Stimulated activated naive B cell treated with anti-CD40 and anti-IgM and Interleukin-4, amounts not matched to agents 10 μg/mL and 1 μg/mL and 100 μg/mL, for 72 hours (primary cell): ENCODE data around the gene PDPR.
"Not testable (repeated sequence)": the region's sequence is repeated elsewhere in the genome, so short reads cannot be mapped to it uniquely, and the experiment has no call there.

Experiments used
- ATAC-seq, 2 donors: fragments of 150-1000 bp; cut with Tn5 transposase; replicated peaks; 2 replicates each; pipeline ENCODE4 v1.10.0; 2021; ENCODE audit warnings: moderate library complexity in 1 of 2
- DNase-seq: peaks from one replicate; pipeline ENCODE4 v3.0.0; 2021
- H3K27ac Mint-ChIP-seq: one replicate; pipeline ENCODE4 v1.8.0; 2022; ENCODE audit warnings: mild to moderate bottlenecking, mixed read lengths
- H3K27me3 Mint-ChIP-seq, 2 donors: one replicate each; pipeline ENCODE4 v1.8.0; 2022; ENCODE audit warnings: mixed read lengths in 2 of 2
- H3K36me3 Mint-ChIP-seq, 2 donors: one replicate each; pipeline ENCODE4 v1.8.0; 2022; ENCODE audit warnings: mixed read lengths in 2 of 2, mild to moderate bottlenecking in 1 of 2
- H3K4me1 Mint-ChIP-seq, 2 donors: one replicate each; pipeline ENCODE4 v1.8.0; 2022; ENCODE audit warnings: mixed read lengths in 2 of 2, mild to moderate bottlenecking in 1 of 2
- H3K4me3 Mint-ChIP-seq, 2 donors: one replicate each; pipeline ENCODE4 v1.8.0; 2022; ENCODE audit warnings: mild to moderate bottlenecking in 2 of 2, mixed read lengths in 2 of 2, moderate library complexity in 1 of 2
- H3K9me3 Mint-ChIP-seq, 2 donors: one replicate each; pipeline ENCODE4 v1.8.0; 2022; ENCODE audit warnings: mixed read lengths in 2 of 2, mild to moderate bottlenecking in 1 of 2

The PDPR gene

DNA sequence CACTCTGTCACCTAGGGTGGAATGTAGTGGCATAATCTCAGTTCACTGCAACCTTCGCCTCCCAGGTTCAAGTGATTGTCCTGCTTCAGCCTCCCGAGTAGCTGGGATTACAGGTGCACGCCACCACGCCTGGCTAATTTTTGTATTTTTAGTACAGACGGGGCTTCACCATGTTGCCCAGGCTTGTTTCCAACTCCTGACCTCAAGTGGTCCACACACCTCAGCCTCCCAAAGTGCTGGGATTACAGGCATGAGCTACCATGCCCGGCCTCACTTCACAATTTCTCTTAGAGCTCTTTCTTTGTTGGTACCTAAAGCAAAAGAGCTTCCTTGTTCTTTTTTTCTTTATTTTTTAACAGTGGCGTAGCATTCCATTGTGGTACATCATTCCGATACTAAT is 35.2 kb downstream of the PDPR start:
- not testable (repeated sequence) for ATAC-seq, H3K27me3 Mint-ChIP-seq, H3K9me3 Mint-ChIP-seq, DNase-seq, H3K4me1 Mint-ChIP-seq, H3K4me3 Mint-ChIP-seq
- H3K27ac Mint-ChIP-seq, result peak overlapping the region; percentile 51
- peaks cover 49% of the 10 kb centered on the region in 2 donors for H3K36me3 Mint-ChIP-seq

DNA sequence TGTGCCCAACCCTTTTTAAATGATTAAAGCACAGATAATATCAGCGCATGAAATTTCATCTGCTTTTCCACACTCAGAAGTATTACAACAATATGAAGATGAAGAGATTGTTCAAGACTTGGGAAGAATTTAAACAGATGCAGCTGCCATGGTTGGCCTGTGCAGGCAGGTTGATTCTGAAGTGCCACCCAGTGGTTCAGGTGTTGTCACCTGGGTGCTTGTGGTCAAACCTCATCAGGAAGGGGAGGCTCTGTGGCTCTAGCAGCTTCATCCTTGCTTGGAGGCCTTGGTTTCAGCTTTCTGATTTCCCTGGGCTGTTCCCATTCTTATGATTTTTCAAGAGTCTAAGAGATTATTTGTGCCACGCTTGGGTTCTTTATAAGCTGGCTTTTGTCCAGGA is 37.3 kb downstream of the PDPR start:
- H3K27me3 Mint-ChIP-seq, result no peaks in the 10 kb centered on the region
- H3K9me3 Mint-ChIP-seq, result no peaks in the 10 kb centered on the region
- DNase-seq (no peak), ATAC-seq (no peak)
- H3K27ac Mint-ChIP-seq, result no peak overlapping the region
- peaks cover 47 to 48% of the 10 kb centered on the region in 2 donors for H3K36me3 Mint-ChIP-seq
- no peak overlapping the region for H3K4me3 Mint-ChIP-seq
- H3K4me1 Mint-ChIP-seq, result no peaks in the 10 kb centered on the region

DNA sequence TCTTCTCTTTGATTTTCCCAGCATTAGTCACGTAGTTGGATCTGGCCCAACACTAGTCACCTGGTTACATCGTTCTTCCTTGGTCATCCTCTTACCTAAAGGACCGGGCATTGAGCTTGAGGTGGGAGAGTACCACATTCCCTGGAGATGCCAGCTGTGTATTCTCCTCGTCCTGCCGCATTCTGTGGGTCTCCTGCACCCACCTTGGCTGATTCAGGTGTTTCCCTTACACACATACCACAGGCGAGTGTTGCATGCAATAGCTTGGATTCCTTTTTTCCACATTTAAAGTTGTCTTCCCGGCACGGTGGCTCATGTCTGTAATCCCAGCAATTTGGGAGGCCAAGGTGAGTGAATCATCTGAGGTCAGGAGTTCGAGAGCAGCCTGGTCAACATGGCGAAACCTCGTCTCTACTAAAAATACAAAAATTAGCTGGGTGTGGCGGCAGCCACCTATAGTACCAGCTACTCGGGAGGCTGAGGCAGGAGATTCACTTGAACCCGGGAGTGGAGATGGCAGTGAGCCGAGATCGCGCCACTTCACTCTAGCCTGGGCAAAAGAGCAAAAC is 37.9 kb downstream of the PDPR start:
- H3K27me3 Mint-ChIP-seq, result no peaks in the 10 kb centered on the region
- ATAC-seq (no peak), DNase-seq (no peak)
- H3K4me1 Mint-ChIP-seq, result no peaks in the 10 kb centered on the region
- H3K9me3 Mint-ChIP-seq, result no peaks in the 10 kb centered on the region
- peak overlapping the region; percentile 33 for H3K27ac Mint-ChIP-seq
- peaks cover 47 to 48% of the 10 kb centered on the region in 2 donors for H3K36me3 Mint-ChIP-seq
- no peak overlapping the region for H3K4me3 Mint-ChIP-seq

DNA sequence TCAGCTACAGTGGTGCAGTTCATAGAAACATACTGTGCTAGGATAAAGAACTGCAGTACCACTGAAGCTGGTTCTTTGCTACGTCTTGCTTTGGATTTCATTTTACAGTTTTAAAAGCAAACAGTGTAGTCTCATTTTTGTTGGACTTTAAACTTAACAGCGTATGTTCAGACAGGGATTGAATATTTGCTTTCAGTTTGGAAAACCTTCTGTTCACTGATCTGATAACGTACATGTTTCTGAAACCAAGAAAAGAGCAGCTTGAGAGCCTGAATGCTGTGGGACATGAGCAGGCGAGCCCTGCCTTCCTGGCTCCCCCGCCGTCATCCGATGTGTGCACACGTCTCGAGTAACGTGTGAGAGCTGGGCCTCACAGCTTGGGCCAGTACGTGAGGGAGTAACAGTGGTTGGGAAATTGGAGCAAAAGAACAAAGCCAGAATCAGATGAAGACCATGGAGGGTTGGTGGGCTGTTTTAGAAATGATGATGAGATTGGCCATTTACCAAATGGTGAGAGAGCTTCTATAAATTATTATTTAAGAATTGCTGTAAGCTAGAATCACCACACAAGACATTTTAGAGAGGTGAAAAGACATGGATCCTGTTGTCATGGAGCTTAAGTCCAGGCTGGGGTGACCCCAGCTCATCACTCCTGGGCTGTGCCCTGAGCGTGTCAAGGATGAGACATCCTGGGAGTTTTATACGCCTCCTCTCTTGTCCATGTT is 38.6 kb downstream of the PDPR start:
- ATAC-seq, result no peak
- no peak for DNase-seq
- Mint-ChIP-seq H3K27ac (no peak overlapping the region), H3K4me1 (no peaks in the 10 kb centered on the region), H3K9me3 (no peaks in the 10 kb centered on the region), H3K4me3 (no peak overlapping the region), H3K36me3 (peaks cover 47 to 48% of the 10 kb centered on the region in 2 donors), H3K27me3 (no peaks in the 10 kb centered on the region)

DNA sequence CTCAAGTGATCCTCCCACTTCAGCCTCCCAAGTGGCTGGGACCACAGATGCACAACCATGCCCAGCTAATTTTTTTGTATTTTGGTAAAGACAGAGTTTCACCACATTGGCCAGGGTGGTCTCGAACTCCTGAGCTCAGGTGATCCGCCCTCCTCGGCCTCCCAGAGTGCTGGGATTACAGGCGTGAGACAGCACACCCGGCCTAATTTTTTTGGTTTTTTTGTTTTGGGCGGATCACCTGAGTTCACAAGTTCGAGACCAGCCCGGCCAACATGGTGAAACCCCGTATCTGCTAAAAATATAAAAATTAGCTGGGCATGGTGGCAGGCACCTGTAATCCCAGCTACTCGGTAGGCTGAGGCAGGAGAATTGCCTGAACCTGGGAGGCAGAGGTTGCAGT is 40.6 kb downstream of the PDPR start:
- H3K4me3 Mint-ChIP-seq, H3K27ac Mint-ChIP-seq, H3K4me1 Mint-ChIP-seq, ATAC-seq, H3K27me3 Mint-ChIP-seq, H3K9me3 Mint-ChIP-seq, DNase-seq: not testable (repeated sequence)
- H3K36me3 Mint-ChIP-seq, result peaks cover 34 to 37% of the 10 kb centered on the region in 2 donors

DNA sequence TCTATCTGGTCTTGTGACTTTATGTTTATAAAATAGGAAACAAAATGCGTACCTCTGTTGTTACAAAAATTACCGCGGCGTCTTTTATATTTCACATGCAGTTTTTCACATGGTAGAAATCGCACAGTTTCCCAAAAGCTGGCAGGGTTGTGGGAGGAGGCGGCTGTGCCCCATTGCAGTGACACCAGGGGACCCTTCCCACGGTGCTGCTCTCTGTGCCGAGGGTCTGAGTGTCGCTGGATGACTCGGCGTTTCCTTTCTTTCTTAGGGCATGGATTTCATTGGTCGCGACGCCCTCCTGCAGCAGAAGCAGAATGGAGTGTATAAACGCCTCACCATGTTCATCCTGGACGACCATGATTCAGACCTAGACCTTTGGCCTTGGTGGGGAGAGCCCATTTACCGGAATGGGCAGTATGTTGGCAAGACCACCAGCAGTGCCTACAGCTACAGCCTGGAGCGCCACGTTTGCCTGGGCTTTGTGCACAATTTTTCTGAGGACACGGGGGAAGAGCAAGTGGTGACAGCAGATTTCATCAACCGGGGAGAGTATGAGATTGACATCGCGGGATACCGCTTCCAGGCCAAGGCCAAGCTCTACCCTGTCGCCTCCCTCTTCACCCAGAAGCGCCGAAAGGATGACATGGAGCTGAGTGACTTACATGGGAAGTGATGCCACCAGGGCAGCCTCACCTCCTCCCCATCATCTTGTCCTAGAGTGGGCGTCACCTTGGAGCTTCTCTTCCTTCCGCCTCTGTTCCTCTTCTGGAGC is 42.3 kb downstream of the PDPR start:
- no peak for ATAC-seq
- Mint-ChIP-seq H3K36me3 (peaks cover 27 to 28% of the 10 kb centered on the region in 2 donors), H3K27ac (no peak overlapping the region), H3K9me3 (no peaks in the 10 kb centered on the region), H3K27me3 (no peaks in the 10 kb centered on the region), H3K4me1 (no peaks in the 10 kb centered on the region), H3K4me3 (no peak overlapping the region)
- DNase-seq, result no peak

DNA sequence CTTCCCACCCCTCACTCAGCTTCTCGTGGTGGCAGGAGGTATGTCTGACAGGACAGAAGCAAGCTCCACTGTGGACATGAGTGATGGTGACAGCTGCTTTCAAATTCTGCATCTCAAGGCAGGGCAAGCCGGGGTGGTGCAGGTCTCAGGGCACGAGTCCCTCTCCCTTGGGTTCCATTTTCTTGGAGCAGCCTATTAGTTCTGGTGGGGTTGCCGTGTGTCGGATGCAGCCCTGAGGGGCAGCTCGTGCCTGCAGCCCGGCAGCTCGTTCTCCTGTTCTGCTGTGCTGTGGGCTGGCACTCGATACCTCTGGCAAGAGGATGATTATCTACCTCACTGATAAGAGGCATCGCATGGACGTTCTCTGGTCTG is 43.0 kb downstream of the PDPR start:
- DNase-seq (no peak), ATAC-seq (no peak)
- peaks cover 21 to 27% of the 10 kb centered on the region in 2 donors for H3K36me3 Mint-ChIP-seq
- no peaks in the 10 kb centered on the region for H3K27me3 Mint-ChIP-seq
- H3K27ac Mint-ChIP-seq, result peak overlapping the region; percentile 63
- H3K4me1 Mint-ChIP-seq, result no peaks in the 10 kb centered on the region
- H3K9me3 Mint-ChIP-seq, result no peaks in the 10 kb centered on the region
- H3K4me3 Mint-ChIP-seq, result no peak overlapping the region

DNA sequence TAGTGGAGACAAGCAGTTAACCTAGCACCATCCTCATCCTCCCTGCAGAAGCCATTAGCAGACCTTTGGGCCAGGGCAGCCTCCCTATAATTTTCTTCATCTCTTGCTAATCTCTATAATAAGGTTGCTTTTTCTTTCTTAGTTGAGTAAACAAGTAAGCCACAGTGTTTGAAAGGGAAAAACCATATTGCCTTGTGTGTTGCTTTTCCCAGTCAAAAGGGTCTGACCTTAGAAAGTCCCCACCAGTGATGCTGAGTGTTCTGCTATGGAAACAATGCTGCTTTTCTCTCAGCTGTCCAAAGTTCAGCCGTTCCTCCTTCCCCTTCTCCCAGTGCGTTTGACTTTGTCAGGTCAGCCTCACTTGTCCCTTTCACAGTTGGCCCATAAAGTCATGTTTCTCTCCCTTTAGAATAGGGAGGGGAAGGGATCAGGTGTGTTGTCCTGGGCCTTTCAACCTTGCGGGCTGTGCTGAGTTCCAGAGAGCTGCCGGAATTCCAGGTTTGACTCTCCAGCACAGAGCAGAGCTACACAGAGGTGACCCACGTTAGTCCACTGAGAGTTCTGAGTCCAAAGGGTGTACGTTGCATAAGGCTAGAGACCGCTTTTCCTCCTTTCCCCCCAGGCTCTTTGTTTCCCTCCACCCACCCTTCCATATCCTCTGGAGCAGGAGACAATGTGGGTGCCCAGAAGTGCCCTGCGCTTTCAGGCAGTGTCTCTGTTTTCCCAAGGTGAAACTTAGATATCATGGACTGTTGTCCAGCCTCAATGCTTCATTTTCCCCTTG is 43.5 kb downstream of the PDPR start:
- peaks cover 20 to 27% of the 10 kb centered on the region in 2 donors for H3K36me3 Mint-ChIP-seq

DNA sequence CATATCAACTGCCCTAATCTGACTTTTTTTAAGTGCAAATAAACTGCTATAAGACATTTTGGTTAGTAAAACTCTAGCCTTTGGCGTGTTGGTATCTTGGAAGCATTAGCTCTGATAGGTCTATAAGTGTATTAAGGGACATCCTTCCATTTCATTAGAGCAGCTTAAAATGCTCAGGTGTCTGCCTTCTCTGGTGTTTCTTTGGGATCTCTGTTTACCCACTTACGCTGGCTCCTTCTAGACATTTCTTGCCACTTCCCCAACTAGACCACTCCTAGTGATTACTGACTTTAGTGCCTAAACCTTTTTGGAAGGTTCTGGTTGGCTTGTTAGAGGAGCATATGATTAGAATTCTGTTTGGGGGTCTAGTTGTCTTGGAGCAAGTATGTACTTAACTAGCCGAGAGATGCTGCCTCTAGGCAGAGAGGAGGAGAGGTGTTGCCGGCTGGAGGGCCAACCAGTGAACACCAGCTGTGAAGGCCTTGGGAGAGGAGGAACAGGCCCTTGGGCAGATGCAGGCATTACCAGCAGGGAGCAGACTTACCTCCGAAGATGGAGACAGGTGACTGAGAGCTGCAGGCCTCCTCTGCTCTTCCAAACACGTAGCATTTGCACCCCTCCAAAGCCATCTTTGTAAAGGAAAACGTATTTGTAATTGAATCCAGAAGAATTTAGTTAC is 44.3 kb downstream of the PDPR start:
- Mint-ChIP-seq H3K4me3 (no peak overlapping the region), H3K36me3 (peaks cover 16 to 23% of the 10 kb centered on the region in 2 donors), H3K9me3 (no peaks in the 10 kb centered on the region), H3K27ac (no peak overlapping the region), H3K4me1 (no peaks in the 10 kb centered on the region), H3K27me3 (no peaks in the 10 kb centered on the region)
- DNase-seq (no peak), ATAC-seq (no peak)

More for the DNA sequence above, 43.5 kb downstream of the PDPR start:
- DNase-seq (no peak), ATAC-seq (no peak)
- H3K4me1 Mint-ChIP-seq, result no peaks in the 10 kb centered on the region
- H3K27ac Mint-ChIP-seq, result peak overlapping the region; percentile 63
- H3K27me3 Mint-ChIP-seq, result no peaks in the 10 kb centered on the region
- H3K9me3 Mint-ChIP-seq, result no peaks in the 10 kb centered on the region
- H3K4me3 Mint-ChIP-seq, result no peak overlapping the region

DNA sequence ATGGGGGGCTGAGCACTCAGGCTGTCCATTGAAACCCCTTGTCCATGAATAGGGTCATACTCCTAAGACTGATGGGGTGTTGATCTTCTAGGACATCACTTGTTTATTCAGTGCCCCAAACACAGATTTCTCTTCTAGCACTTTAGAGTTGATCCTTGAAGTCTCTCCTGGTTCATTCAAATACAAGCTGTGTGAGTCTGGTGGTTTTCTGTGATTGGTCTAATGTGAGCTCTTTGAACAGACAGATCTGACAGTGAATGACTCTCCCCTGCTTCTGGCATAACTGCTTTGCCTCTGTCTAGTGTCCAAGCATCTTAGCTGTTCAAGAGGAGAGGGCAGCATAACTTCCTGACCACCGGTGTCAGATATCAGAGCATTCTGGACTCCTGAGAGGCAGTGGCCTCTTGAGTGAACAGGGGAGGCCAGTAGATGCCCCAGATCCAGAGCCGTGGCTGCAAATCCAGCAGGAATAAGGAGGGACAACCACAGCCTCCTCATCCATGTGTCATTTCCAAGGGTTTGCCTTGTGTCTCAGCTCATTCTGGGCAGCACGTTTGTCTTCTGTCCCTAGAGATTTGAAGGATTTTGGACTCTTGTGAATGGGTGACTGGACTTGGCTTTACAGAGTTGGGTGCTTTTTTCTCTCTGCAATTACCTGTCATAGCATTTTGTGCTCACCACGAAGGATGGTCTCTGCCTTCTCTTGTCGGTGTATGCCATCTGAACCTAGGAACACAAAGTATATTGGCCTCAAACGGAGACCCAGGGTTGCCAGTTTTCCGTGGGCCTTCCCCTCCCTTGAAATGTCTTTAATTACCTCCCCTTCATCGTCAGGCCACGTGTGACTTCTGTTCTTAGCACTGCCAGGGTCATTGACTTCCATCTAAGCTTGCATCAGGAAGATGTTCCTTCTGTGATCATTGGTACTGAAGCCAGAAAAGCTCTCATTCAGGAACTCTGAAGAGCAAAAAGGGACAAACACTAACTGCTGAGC is 45.5 kb downstream of the PDPR start:
- Mint-ChIP-seq H3K27ac (no peak overlapping the region), H3K36me3 (peaks cover 11 to 20% of the 10 kb centered on the region in 2 donors), H3K27me3 (no peaks in the 10 kb centered on the region), H3K4me3 (no peak overlapping the region), H3K4me1 (no peaks in the 10 kb centered on the region), H3K9me3 (no peaks in the 10 kb centered on the region)
- ATAC-seq (no peak), DNase-seq (no peak)

DNA sequence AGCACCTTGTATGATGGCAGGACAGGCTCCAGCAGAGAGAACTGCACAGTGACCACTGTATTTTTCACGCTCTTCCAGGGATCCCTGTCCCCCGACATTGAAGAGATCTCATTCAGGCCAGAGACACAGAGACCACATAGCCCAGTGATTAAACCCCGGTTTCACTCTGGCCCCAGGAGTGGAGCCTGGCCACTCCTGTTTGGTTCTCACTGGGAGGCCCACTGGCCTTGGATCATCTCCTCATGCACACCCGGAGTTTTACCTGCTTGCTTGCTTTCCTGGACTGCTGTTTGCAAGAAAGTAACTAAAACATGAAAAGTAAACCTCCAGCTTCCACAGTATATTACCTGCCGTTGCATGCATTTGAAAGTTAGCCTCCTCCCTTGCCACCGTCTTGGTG is 46.3 kb downstream of the PDPR start:
- Mint-ChIP-seq H3K27me3 (no peaks in the 10 kb centered on the region), H3K9me3 (no peaks in the 10 kb centered on the region), H3K36me3 (peaks cover 11 to 20% of the 10 kb centered on the region in 2 donors), H3K4me3 (no peak overlapping the region), H3K4me1 (peaks cover 3 to 7% of the 10 kb centered on the region in 2 donors), H3K27ac (no peak overlapping the region)
- DNase-seq (no peak), ATAC-seq (no peak)

DNA sequence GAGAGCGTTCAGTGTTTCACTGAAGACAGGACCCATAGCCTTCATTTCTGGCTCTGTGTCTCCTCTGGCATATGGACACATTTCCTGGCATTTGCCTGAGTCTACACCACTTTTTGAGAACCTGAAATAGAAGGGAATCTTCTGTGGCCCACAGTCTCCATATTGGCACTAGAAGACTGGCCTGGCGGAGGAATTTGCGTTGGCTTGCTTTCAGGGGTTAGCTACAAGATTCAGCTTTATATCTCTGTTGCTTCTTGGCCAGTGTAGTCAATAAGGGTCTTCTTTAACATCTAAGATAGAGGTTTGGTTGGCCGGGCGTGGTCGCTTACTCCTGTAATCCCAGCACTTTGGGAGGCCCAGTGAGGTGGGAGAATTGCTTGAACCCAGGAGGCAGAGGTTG is 46.7 kb downstream of the PDPR start:
- H3K4me3 Mint-ChIP-seq, result no peak overlapping the region
- ATAC-seq, result no peak

DNA sequence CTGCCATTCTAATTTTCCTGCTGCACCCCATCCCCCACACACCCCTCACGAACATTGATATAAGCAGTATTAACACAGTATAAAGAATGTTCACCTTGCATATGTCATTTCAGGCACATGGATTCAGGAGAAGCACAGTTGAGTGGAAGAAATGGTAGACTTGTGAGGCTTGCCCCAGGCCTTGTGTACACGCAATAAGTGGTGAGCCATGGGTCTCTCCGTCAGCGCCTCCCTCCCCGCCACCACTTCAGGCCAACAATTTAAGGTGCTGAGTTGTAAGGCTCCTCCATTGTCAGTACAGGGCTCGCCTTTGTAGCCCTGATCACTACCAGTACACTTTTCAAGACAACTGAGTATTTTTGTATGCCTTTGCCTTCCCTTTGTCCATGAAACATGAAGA is 47.2 kb downstream of the PDPR start:
- Mint-ChIP-seq H3K4me1 (peaks cover 3 to 7% of the 10 kb centered on the region in 2 donors), H3K27ac (no peak overlapping the region), H3K4me3 (no peak overlapping the region), H3K27me3 (no peaks in the 10 kb centered on the region), H3K36me3 (peaks cover 11 to 17% of the 10 kb centered on the region in 2 donors), H3K9me3 (no peaks in the 10 kb centered on the region)
- DNase-seq (no peak), ATAC-seq (no peak)

More for the DNA sequence above, 46.7 kb downstream of the PDPR start:
- Mint-ChIP-seq H3K27me3 (no peaks in the 10 kb centered on the region), H3K9me3 (no peaks in the 10 kb centered on the region), H3K36me3 (peaks cover 11 to 19% of the 10 kb centered on the region in 2 donors), H3K27ac (no peak overlapping the region), H3K4me1 (peaks cover 3 to 7% of the 10 kb centered on the region in 2 donors)
- no peak for DNase-seq
